GM19043 (cell line): ENCODE results near the gene CCDC92.
"Not testable (repeated sequence)": the region's sequence is repeated elsewhere in the genome, so short reads cannot be mapped to it uniquely, and the experiment has no call there.

Experiments used
- ATAC-seq: cut with Tn5 transposase; IDR thresholded peaks from one replicate; pipeline ENCODE4 v1.9.1; 2021; ENCODE audit warnings: low read depth; ENCODE audit not compliant: unreplicated experiment

The CCDC92 gene

DNA sequence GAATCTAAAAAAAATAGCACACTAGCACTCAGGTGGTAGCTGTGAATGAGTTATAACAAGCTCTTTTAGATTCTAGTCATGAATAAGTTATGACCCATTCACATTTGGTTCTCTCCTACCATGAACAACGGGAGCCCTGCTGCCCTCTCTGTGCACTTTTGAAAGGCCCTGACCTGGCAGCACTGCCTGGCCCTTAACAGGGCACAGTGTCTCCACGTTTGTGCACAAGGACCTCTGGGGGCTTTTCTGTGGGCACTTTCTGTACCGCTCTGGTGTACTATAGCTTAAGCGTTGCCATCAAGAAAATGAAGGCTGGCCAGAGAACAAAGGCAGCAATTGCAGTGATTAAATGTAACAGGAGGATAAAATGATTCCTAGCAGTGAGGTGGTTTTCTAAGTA lies 21.2 kb downstream of the CCDC92 start:
- no peak for ATAC-seq

GRCh38 chr12:123950476-123951349 lies 21.9 kb downstream of the CCDC92 start:
- ATAC-seq = no peak

DNA sequence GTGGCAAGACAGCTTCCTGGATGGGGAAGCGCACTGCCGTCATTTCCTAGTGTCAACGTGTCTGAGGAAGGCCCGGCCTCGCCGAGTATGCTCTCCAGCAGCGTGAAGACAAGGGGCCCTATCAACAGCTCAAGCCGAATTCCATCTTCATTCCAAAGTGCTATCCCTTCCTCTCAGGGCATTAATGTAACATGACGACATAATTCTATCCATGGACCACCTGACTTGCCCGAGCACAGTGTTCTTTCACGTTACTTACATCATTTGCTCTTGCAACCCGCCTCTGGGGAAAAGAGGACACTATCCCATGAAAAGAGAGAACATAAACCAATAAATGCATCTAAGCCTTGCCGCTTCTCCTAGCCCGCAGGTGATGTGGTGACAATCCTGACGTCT lies 22.9 kb downstream of the CCDC92 start:
- ATAC-seq = no peak

DNA sequence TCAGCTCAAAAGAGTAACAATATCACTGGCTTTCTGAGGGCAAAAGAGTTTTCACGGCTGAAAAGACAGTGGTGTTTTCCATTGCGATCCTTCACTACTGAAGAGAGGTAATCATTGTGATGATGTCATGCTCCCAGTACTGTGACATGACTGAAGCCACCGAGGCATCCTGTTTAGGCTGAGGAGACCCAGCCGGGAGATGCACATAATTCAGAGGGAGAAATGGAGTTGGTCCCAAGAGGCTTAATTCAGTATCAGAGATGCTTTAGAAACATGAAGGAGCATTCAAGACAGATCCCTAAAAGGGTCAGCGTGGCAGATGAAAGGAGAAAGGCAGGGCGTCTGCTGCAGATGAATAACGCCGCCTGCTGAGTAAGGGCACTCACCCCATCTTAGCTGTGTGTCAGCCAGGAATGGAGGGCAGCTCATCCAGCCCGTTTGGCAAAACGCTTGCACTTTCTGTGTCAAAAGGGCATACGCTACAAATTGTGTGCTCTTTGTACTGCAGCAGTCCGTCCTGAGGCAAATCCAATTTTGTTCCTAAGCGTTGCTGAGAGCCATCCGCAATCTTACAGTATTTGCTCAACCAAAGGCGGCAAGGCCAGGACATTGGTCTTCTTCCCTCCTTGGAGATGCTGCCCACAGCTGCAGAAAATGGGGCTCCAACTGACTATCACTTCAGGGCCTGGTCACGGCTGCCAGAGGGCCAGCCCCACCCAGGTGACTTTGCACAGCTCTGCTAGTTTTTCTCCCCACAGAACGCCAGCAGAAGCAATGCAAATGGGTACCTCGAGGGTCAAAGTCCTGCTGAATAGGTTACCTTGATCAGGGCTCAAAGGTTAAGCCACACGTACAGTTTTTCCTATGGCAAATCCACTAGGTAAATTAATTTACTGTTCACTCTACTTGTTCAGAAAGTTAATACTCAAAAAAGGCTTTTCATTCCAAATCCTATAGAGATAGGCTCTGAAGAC lies 23.5 kb downstream of the CCDC92 start:
- no peak for ATAC-seq

DNA sequence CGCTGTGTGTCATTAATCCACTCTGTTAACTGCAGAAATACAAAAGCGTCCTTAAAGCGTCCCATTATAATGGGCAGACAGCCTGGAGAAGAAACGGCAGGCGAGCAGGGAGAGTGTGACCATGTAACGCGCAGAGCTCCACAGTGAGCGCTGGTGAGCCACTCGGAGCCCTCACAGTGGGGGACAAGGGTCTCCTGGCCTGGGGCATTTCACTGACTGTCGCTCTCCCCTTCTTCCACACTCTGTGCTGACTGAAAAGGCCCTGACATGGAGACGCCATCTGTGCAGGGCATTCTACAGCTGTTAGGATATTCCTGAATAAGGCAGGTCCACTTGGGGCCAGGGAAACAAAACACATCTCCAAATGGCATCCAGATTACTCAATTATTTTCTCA lies 24.2 kb downstream of the CCDC92 start:
- ATAC-seq = no peak

DNA sequence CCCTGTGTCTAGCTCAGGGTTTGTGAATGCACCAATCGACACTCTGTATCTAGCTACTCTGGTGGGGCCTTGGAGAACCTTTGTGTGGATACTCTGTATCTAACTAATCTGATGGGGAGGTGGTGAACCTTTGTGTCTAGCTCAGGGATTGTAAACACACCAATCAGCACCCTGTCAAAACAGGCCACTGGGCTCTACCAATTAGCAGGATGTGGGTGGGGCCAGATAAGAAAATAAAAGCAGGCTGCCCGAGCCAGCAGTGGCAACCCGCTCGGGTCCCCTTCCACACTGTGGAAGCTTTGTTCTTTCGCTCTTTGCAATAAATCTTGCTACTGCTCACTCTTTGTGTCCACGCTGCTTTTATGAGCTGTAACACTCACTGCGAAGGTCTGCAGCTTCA lies 25.1 kb downstream of the CCDC92 start:
- ATAC-seq = not testable (repeated sequence)

- not testable (repeated sequence) for ATAC-seq
Observed at GRCh38 chr12:123946516-123947505, 25.8 kb downstream of the CCDC92 start.

- no peak for ATAC-seq
Observed at GRCh38 chr12:123946152-123946515, 26.5 kb downstream of the CCDC92 start.

DNA sequence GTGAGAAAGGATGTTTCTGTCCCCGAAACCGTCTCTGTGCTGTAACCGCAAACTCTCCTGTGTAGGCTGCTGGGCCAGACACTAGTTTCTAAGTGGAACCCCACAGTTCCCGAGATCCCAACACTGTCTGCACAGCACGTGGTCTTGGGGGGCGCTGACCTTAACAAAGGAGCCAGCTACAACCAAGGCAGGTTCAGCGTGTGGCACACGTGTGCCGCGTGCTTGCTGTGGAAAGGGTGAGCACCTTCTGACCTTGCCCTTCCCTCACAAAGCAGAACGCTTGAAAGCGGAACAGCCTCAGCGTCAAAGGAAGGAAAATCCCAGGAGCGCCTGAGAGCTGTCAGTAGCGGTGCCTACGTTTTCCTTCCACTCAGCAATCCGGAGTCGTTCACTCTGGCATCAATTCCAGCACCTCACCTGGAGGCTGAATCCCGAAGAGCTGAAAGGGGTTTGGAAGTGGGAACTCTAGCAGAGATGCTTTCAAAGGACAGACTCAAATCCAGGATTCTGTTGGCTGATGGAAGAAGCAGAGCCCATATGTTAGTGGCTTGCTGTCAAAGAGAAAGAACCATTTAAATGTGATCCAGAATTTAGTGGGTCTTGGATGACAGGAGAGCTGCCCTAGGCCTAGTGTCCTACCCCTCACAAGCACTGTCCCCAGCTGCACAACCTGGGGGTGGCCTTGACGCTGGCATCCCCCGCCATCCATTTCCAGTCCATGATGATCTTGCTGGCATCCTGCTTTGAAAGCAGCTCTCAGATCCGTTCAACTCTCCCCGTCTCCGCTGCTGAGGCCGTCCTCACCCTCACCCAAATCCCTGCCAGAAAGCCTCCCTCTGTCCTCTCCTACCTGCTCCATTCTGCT lies 27.1 kb downstream of the CCDC92 start:
- no peak for ATAC-seq

- ATAC-seq = no peak
Observed at GRCh38 chr12:123944696-123945095, 27.9 kb downstream of the CCDC92 start.

- no peak for ATAC-seq
Observed at GRCh38 chr12:123943816-123944215, 28.8 kb downstream of the CCDC92 start.

DNA sequence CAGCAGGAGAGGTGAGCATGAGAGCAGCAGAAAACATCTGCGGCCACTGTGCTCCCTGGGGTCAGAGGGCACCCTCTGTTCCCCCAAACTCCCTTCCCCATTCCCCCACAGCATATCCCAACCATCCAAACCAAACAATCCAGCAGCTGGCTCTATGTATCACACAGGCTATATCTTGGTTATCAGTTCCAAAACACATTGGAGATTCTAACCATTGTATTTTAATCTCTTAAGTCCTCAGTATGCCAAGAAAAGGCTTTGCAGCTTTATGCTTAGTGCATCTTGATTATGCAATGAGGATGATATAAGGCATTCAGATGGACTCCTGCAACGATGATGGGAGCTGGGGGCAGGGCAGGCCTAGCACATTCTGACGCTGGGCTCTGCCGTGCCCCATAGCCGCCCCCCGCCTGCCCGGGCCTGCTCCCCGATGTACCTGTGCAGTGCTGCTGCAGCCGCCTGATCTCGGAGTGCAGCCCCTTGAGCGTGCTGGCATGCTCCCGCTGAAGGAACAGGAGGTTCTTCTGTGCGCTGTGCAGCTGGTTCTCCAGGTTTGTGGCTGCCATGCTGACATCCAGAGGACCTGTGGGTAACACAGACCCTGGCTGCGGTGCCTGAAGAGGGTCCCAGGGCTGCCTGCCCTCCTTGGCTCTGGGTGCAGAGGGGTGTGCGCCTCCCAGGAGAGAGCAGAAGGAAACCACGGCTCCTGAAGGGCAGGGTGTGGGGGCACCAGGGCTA lies 29.6 kb downstream of the CCDC92 start:
- no peak for ATAC-seq

- ATAC-seq = no peak
Observed at GRCh38 chr12:123942238-123942653, 30.4 kb downstream of the CCDC92 start.

DNA sequence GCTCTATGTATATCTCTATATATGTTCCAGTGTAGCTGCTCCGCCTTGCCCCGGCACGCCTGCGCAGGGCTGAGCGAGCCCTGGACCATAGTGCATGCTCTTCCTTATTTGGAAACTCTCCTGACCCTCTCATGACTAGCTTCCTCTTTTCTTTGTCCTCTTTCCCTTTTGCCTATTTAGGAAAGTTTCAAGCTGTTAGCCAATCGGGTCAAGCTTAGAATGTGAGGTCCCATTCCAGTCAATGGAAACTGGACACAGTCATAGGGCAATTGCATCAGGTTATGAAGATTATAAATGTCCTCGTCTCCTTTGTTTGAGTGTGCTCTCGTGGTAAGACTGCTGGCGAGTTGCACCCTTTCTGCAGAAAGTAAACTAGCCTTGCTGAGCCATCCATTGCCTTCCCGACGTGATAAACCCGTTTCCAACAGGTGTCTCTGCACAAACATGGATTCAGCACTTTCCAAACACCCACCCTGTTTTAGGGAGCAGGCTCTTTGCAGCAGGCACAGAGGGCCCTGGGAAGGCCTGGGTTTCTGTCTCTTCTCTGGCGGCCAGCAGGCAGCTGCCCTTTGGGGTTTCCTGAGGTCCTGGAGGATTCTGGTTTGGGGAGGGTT lies 30.9 kb downstream of the CCDC92 start:
- no peak for ATAC-seq

- ATAC-seq = no peak
Observed at GRCh38 chr12:123941000-123941399, 31.6 kb downstream of the CCDC92 start.

DNA sequence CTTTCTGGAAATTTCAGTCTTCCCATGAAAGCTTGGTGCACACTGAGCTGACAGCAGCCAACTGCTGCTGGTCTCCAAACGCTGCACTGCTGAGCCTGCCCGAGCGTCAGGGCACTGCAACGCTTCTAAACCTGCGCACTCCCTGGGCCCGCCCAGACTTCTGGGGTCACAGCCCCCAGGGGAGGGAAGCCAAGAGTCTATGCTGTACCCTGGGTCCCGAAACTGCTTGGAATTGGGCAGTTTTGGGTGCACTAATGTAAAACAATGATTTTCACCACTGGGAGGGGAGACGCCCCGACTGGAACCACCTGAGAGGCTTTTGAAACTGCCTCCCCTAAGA lies 32.0 kb downstream of the CCDC92 start:
- ATAC-seq = no peak

DNA sequence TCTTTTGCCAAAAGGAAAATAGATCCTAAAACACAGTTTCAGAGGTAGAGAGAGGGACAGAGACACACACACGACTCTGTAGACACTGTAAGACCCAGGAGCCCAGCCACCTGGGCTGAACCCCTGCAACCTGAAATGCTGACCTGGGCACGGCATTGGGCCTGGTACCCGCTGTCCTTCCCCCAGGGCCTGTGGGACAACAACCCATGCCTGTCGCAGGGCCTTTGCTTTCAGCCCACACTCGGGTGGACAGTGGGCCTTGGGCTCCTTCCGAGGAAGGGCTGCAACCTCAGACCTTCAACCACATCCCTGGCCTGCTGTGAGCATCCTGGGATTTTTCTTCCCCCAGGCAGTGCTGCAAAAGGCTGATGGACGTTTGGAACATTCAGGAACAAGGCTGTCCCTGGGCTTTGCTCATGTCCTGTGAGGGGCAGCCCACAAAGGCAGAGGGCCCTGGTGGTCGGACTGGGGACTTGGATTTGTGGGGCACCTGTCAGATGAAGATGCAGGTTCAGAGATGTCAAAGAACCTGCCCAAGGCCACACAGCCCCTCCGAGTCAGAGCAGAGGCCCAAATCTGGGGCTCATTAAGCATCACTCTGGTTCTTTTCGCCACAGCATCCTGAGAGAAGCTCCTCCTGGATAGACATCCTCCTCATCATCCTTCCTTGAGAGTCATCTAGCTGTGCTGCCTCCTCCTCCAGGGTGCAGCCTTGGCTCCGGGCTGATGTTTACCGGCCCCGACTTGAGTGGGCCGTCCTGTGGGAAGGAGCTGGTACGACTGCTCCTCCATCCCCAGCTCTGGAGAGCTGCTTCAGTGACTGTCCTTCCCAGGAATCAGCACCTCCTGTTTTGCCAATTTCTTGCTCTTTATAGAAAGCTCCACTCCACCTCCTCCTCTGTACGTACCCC lies 32.7 kb downstream of the CCDC92 start:
- no peak for ATAC-seq
